ENCODE data around the gene CYP2F1.
"Not testable (repeated sequence)": the region's sequence is repeated elsewhere in the genome, so short reads cannot be mapped to it uniquely, and the experiment has no call there.

The CYP2F1 gene, protein sequence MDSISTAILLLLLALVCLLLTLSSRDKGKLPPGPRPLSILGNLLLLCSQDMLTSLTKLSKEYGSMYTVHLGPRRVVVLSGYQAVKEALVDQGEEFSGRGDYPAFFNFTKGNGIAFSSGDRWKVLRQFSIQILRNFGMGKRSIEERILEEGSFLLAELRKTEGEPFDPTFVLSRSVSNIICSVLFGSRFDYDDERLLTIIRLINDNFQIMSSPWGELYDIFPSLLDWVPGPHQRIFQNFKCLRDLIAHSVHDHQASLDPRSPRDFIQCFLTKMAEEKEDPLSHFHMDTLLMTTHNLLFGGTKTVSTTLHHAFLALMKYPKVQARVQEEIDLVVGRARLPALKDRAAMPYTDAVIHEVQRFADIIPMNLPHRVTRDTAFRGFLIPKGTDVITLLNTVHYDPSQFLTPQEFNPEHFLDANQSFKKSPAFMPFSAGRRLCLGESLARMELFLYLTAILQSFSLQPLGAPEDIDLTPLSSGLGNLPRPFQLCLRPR

GRCh38 chr19:41114132-41114531 is at the start of gene CYP2F1:
Gene CYP2F1 (plus strand): TSS chr19:41114432. CDS start chr19:41116189, 1,757 bp downstream.
- DNase-seq = no peak

- DNase-seq = no peak
These were observed 49.2 kb upstream of the CYP2F1 start for GRCh38 chr19:41064974-41065569.

DNA sequence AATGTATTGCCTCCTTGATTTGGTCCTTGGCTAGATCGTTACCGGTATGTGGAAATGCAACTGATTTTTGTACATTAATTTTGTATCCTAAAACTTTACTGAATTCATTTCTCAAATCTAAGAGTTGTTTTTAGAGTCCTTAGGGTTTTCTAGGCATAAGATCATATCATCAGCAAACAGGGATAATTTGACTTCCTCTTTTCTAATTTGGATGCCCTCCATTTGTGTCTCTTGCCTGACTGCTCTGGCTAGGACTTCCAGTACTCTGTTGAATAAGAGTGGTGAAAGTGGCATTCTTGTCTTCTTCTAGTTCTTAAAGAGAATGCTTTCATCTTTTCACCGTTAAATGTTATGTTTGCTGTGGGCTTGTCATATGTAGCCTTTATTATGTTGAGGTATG is 37.9 kb upstream of the CYP2F1 start:
- no peak for DNase-seq

- DNase-seq = no peak
These were observed 30.7 kb upstream of the CYP2F1 start for GRCh38 chr19:41083516-41083915.

- no peak for DNase-seq
These were observed 28.4 kb upstream of the CYP2F1 start for GRCh38 chr19:41085748-41086415.

GRCh38 chr19:41088151-41088550 is 26.1 kb upstream of the CYP2F1 start, which contains the start of gene CYP2A13:
Gene CYP2A13 (plus strand): TSS chr19:41088451. CDS start chr19:41088472, 21 bp downstream.
- DNase-seq = no peak

GRCh38 chr19:41089959-41090358 is 24.3 kb upstream of the CYP2F1 start:
- no peak for DNase-seq

DNA sequence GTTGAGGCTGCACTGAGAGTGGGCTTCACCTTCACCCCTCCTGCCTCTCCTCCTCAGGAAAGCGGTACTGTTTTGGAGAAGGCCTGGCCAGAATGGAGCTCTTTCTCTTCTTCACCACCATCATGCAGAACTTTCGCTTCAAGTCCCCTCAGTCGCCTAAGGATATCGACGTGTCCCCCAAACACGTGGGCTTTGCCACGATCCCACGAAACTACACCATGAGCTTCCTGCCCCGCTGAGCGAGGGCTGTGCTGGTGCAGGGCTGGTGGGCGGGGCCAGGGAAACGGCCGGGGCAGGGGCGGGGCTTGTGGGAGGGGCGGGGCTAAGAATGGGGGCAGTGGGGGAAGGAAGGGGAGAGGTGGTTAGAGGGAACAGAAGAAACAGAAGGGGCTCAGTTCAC is 18.5 kb upstream of the CYP2F1 start:
- DNase-seq = no peak

- no peak for DNase-seq
These were observed 17.9 kb upstream of the CYP2F1 start for GRCh38 chr19:41096353-41096752.

DNA sequence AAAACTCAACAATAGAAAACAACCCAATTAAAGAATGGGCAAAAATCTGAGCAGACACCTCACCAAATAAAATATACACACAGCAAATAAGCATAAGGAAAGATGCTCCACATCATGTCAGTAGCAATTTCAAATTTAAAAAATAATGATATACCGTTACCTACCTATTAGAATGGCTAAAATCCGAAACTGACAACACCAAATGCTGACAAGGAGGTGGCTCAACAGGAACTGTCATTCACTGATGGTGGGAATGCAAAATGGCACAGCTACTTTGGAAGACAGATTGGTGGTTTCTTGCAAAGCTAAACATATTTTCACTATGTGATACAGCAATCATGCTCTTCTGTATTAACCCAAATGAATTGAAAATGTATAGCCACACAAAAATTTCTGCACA is 16.9 kb upstream of the CYP2F1 start:
- no peak for DNase-seq

DNA sequence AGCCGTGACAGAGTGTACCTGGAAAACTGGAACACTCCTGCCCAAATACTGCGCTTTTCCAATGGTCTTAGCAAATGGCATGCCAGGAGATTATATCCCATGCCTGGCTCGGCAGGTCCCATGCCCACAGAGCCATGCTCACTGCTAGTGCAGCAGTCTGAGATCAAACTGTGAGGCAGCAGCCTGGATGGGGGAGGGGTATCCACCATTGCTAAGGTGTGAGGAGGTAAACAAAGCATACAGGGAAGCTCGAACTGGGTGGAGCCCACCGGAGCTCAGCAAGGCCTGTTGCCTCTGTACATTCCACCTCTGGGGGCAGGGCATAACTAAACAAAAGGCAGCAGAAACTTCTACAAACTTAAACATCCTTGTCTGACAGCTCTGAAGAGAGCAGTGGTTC is 15.5 kb upstream of the CYP2F1 start:
- no peak for DNase-seq

- DNase-seq = not testable (repeated sequence)
These were observed 12.0 kb upstream of the CYP2F1 start for GRCh38 chr19:41102210-41102609.

DNA sequence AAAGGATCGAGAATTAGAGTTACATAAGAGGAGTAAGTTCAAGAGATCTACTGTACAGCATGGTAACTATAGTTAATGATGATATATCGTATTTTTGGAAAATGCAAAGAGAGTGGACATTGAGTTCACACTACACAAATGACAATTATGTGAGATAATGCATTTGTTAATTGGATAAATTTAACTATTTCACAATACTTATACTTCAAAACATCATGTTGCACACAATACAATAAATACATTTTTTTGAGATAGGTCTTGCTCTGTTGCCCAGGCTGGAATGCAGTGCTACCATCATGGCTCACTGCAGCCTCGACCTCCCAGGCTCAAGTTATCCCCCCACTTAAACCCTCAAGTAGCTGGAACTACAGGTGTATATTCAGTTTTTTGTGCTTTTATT is 8.1 kb upstream of the CYP2F1 start:
- DNase-seq = no peak

DNA sequence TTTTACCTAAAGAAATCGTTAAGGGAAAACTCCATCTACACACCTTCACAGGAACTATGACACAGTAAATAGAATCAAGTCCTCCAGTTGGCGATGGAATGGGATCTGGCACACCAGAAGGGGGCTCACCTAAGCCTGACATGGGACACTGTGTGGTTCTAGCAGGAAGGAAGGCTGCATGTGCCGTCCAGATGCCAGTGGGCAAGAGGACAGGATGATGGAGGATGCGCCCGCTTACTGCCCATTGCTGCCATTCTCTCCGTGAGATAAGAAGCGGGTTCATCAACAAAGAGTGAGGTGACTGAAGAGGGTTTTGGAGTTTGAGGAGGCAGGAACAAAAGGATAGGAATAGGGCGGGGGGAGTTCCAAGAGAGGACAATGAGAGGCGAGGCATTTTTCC is 2.9 kb upstream of the CYP2F1 start:
- DNase-seq = no peak

DNA sequence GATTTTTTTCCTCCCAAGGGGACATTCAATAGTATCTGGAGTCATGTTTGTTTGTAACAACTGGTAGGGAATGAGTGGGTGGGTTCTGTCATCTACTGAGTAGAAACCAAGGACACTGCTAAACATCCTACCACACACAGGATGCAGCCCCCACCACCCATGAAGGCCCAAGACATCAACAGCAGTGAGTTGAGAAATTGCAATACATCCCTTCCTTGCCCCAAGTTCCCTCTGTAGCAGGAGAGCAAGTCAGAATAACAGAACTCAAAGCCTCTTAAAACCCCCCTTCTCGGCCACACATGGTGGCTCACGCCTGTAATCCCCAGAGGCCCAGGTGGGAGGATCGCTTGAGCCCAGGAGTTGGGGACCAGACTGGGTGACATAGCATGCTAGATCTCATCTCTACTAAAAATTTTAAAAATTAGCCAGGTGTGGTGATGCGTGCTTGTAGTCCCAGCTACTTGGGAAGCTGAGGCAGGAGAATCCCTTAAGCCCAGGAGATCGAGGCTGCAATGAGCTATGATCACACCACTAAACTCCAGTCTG is 2.4 kb upstream of the CYP2F1 start:
- no peak for DNase-seq

DNA sequence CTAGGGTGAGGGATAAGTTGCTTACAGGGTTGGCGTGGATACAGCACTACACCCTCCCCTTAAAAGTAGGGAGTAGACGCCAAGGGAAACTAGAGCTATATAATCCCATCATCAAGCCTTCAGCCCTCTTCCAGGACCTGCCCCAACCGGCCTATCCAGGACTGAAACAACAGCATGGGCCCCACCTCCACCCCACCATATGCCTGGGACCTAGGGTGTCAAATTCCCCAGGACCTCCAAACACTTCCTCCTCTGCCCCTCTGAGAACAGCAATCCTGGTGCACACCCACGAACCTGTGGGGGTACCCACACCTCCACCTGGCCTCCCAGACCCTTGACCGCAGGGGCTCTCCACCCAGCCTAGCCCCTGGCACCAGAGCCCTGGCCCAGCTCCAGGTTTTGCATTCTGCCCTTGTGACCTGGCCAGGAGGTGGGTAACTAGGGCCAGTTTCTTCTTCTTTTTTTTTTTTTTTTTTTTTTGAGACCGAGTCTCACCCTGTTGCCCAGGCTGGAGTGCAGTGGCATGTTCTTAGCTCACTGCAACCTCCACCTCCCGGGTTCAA is 1.4 kb upstream of the CYP2F1 start:
- no peak for DNase-seq

DNA sequence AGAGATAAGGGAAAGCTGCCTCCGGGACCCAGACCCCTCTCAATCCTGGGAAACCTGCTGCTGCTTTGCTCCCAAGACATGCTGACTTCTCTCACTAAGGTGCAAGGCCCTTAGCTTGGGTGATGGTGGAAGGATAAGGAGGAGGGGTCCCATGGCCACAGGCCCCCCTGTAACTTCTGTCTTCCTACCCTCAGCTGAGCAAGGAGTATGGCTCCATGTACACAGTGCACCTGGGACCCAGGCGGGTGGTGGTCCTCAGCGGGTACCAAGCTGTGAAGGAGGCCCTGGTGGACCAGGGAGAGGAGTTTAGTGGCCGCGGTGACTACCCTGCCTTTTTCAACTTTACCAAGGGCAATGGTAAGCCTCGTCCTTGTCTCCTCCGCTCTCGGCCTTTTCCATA is 2.0 kb downstream of the CYP2F1 start:
- DNase-seq = no peak

DNA sequence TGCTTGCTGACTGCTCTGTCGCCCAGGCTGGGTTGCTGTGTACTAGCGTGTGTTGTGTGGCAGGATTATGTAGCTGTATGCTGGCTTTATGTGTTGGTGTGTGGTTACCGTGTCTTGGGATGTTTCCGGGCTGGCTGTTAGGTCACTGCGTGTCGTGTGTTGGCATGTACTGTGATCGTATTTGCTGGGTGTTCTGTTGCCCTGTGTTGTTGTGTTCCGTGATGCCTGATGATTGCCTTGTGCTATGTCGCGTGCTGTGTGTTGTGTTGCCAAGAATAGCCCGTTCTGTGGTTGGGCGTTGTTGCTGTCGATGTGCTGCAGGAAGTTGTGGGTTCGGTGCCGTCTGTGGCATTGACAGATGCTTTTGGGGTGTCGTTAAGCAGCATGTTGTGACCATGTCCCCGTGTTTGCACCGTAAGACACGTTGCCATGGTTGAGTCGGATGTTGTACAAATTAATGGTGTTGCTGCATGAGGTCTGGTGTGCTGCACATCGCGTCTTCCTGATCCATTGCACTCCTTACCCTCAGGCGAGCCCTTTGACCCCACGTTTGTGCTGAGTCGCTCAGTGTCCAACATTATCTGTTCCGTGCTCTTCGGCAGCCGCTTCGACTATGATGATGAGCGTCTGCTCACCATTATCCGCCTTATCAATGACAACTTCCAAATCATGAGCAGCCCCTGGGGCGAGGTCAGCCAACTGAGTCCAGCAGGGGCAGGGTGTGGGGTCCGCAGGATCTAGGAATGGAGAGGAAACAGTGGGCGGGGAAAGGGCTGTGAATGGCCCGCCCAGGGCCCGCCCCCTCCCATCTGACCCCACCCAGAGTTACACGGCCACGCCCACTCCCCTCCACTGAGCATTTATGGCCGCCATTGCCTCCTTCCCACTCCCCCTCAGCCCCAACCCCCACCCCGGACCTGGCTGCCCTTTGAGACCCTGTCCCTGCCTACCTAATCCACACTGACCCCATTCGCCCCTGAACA is 7.0 kb downstream of the CYP2F1 start:
- not testable (repeated sequence) for DNase-seq

DNA sequence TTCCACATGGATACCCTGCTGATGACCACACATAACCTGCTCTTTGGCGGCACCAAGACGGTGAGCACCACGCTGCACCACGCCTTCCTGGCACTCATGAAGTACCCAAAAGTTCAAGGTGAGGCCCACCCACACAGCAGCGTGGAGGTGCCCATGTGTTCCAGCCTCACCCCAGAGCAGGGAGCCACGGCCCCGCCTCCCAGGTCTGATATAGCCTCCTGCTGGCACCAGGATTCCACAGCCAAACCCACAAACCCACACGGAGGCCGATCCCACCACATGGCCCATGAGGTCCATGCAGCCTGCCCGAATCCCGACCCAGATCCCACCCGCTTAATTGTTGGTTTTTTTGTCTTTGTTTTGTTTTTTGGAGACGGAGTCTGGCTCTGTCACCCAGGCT is 8.6 kb downstream of the CYP2F1 start:
- not testable (repeated sequence) for DNase-seq

- DNase-seq = no peak
These were observed 9.6 kb downstream of the CYP2F1 start for GRCh38 chr19:41123716-41124294.

- not testable (repeated sequence) for DNase-seq
These were observed 12.6 kb downstream of the CYP2F1 start for GRCh38 chr19:41126765-41127203.

All from NCI-H2171 (cell line).